LHCN-M2 (cell line): Measurements from ENCODE around the gene PELO. TPM values are rescaled to one million over a fixed set of nuclear protein-coding genes. Genes with fewer than 3 reads are reported as not detected.
A peak's percentile ranks its signal among the peaks of the same experiment; 100 is the strongest.
"Not testable (repeated sequence)": the region's sequence is repeated elsewhere in the genome, so short reads cannot be mapped to it uniquely, and the experiment has no call there.

ENCODE experiments used
- DNase-seq: peaks from one replicate; pipeline ENCODE4 v3.0.0-alpha.2; 2012; ENCODE audit warnings: low read depth
- total RNA-seq: library from RNA; depleted of rRNA; stranded (reverse); fragments of >200 nt; gene quantifications from 2 replicates; pipeline ENCODE4 v1.2.3, GENCODE V29; 2014

PELO gene
- total RNA-seq, 1 experiment from 2014 or later = 16.0 TPM

DNA sequence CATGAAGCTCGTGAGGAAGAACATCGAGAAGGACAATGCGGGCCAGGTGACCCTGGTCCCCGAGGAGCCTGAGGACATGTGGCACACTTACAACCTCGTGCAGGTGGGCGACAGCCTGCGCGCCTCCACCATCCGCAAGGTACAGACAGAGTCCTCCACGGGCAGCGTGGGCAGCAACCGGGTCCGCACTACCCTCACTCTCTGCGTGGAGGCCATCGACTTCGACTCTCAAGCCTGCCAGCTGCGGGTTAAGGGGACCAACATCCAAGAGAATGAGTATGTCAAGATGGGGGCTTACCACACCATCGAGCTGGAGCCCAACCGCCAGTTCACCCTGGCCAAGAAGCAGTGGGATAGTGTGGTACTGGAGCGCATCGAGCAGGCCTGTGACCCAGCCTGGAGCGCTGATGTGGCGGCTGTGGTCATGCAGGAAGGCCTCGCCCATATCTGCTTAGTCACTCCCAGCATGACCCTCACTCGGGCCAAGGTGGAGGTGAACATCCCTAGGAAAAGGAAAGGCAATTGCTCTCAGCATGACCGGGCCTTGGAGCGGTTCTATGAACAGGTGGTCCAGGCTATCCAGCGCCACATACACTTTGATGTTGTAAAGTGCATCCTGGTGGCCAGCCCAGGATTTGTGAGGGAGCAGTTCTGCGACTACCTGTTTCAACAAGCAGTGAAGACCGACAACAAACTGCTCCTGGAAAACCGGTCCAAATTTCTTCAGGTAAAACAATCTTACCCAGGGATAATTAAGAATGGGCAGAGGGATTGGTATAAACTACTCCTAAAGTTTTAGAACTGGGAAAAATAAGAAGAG is 12.9 kb downstream of the PELO start:
- DNase-seq = peak; percentile 71

DNA sequence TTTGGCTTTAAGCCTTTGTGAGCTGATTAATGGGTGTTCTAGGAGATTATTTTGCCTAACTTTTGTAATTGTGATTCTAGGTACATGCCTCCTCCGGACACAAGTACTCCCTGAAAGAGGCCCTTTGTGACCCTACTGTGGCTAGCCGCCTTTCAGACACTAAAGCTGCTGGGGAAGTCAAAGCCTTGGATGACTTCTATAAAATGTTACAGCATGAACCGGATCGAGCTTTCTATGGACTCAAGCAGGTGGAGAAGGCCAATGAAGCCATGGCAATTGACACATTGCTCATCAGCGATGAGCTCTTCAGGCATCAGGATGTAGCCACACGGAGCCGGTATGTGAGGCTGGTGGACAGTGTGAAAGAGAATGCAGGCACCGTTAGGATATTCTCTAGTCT is 13.6 kb downstream of the PELO start:
- DNase-seq = peak; percentile 37

DNA sequence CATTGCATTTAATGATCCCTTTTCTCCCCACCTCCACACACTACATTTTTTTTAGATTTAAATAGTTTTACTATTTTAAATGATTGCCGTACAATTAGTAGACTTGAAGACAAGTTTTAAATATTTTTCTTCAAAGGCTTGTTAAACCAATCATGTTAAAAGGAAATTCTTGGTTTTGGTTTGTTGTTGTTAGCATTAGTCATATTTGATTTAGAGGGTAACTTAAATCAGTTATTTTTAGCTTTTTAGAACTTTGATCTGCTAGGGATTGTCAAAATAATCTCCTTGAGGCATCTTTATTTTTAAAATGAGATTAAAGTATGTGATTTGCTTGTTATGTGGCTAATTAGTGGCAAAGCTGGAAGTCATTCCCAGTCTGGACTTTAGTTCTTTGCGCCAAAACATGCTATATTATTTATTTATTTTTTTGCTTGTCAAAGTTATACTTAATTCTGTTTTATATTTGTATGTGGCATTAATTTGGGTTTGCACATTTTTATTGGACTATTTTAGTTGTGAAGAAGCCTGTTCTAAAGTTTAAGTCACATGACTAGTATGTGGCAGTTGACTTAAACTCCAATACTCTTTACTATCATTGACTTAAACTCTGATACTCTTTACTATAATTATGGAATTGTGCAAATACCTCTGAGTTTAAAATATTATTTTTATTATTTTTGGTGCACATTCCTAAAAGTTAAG is 14.7 kb downstream of the PELO start:
- peak; percentile 17 for DNase-seq

DNA sequence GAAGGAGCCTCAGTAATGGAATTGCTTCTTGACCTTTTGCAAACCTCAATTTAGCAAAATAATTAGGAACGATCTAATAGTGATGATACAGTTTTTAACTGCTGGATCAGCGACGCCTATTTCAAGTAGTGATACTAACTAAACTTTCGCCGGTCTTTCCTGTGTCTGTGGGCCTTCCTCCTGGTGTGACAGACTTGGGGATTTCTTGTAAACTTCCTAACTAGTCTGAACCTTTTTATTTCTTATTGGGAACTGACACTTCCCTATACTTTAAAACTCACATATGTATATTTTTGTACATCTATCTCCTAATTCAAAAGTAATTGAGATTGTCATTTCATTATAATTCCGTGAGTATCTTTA is 15.2 kb downstream of the PELO start:
- DNase-seq = no peak

DNA sequence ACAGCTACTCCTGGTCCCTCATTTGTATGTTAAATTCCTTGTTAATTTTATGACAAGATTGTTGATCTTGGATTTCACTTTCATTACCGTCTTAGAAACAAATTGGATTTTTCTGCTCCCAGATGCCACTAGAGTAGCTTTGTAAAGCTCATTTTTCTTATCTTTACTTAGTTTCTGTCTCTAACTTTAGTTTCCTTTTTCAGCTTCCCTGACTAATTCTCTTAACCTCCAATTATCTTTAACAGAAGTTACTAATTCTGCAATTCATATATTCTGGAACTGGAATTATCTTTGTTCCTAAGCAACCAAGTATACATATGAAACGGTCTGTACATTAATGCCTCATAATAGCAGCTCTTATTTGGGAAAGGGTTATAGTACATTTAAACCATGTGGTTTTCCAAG is 16.7 kb downstream of the PELO start:
- no peak for DNase-seq

DNA sequence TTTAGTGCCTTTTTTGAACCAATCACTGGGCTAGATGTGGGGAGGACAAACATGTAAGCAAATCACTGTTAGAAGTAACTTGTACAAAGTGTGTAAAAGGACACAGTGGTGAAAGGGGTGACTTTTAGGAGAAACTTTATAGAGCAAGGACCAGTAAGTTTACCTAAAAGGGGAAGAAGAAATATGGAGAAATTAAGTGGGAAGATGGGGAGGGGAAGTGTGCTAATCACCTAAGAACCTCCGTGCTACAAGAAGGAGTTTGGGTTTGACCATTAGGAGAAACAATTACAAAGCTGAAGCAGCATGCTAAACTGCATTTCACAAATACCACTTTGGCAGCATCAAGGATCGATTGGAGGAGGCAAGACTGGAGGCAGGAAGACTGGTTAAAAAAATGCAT is 17.3 kb downstream of the PELO start:
- DNase-seq = no peak

DNA sequence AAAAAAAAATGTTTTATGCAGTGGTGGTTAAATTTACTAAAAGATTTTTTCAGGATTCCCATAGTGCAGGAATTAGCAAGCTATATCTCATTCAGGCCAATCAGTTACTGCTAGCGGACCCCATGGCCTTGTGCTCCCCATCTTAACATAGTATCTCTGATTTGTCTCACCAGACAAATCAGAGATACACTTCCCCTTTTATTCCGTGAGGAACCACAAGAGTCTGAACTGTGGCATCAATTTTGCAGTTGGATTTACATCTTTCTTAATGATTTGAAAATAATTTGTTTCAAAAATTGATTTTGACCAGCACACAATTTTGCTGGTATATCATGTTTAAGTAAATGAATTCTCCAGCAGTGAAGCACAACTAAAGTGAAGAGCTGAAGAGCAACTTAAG is 17.9 kb downstream of the PELO start:
- DNase-seq = no peak

DNA sequence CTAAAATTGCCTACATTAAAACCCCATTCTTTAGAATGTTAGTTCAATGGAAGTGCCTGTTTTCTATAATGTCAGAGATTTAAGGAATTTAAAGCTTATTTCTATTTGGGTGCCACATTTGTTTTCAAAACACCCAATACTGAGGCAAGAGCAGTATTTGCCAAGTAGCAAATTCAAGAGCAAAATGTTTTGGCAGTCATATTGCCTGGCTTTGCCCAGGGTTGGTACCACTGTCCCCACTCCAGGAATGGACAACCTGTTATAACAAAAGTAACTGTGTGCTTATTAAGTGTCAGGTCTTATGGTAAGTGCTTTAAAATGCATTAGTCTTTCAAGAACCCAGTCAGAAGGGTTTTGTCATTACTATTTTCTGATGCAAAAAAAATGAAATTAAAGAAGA is 19.3 kb downstream of the PELO start:
- no peak for DNase-seq

DNA sequence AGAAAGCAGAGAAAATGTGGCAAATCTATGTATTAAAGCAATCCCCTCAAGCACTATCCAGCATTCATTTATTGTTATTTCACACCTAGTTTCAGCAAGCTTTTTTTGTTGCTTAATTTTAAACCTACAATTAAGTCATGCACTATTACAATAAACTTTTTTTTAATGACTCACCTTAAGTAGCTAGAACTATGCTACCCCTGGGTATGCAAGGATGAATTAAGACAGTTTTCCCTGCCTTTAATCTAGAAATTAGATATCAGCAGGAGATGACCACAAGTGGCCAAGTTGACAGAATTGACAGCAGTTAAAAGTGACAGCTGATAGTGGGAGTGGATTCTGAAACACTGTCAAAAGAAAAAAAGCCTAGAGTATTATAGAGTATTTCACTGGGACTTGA is 20.0 kb downstream of the PELO start:
- peak; percentile 34 for DNase-seq

DNA sequence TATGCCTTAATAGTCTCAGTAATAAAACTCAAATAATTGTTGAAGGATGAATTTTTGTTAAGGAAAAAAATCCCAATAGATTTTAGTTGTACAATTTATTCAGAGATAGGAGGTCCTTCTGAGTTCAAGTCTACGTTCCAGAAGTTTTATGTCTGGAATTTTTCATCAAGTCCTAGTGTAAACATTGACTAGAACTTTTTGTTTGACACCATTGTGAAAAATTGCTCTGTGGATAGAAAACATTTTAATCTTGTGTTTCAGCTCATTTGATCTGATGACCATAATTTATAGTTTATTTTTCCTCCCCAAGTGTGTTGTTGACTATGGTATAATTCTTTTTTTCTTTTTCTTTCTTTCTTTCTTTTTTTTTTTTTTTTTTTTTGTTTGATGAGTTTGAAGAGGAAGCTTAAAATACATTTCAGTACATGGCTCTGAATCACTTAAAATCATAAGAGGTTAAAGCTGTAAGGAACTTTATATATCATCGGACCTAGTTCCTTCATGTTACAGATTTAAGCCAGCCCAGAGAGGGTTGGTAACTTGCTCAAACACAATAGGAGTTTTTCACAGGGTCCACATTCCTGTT is 20.7 kb downstream of the PELO start:
- no peak for DNase-seq

DNA sequence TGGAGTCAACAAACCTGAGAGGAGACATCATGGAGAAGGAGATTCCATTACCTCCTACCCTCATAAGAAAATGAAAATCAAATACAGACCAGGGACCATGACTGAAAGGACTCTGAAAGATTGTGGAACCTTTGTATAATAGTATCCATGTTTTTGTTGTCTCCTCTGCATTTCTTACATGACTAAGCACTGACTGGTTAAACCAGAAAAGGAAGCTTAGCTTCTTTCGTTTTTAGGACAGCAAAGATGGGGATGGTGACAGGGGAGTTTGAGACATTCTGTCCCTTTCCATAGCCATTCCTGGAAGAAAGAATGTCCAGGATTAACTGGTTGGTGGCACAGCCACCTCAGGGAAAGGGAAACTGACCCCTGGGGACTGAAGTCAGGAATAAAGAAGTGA is 22.2 kb downstream of the PELO start:
- peak; percentile 58 for DNase-seq

DNA sequence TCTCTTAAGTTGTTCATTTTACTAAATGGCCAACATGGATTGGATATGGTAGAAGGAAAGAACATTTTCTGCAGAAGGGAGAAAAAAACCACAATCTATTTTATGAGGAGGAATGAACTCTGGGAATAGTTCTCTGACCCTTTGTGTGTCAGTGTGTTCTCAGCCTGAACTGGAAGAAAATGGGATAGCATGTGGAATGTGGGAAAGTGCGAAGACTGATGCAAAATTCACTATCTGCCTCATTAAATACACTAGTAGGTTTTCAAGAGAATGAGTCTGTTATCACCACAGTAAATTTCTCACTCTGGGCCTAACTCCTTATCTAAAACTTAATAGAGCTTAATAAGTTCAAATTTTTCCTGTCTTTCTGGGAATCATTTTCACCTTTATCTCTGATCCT is 22.7 kb downstream of the PELO start:
- DNase-seq = no peak

DNA sequence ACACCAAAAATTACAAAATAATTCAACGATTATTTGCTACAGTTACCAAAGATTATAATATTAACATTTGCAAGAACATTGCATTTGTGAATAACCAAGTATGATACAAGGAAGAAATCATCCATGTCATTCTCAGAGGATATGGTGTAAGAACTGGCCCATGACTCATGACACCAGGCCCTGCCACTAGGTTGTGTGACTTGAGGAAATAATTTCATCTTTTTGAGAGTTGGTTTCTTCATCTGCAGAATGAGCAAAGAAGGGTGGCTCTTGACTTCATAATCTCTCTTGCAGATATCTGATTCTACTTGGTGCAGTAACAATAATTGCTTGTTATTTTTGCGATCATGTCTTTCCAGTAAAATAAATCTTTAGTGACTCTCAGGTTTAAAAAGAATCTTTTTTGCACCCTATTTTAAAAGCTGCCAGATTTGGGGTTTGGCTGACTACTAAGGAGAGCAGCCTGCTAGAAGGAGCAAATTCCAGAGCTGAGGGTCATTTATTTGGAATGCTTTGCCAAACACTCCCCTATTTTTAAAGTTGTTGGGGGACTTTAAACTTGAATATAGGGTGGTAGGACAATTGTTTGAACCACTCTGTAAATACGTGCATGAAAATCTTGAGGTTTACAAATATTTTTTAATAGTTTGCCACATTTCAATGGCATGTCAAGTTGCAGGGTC is 23.5 kb downstream of the PELO start:
- DNase-seq = peak; percentile 68

DNA sequence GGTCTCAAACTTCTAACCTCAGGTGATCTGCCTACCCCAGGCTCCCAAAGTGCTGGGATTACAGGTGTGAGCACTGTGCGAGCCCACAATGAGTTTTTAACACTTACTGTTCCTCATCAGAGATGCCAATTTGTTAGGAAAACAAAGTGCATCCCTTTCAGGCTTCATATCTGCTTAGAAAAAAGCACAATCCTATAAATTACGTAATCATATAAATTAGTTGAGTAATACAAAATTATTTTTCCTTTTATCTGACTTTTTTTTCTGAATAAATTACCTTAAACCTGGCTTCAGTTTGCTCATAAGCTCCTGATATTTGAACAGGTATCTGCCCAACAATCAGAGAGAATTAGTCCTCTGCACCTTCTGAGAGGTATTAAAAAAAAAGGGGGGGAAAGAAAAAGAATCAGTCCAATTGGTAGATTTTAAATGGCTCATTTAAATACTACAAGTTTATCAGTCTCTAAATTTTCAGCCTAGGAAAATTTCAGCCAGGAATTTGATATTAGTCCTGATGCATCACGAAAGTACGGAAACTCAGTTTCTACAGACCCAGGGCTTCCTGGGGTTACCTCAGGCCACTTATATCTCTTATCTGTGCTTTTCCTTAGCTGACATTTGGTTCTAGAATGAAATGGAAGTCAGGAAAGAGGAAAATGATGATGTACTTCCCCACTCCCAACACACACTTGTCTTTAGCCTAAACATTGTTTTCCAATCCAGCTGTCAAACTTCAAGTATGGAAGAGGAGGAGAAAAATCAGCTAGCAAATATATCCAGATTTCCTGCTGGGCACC is 26.8 kb downstream of the PELO start:
- no peak for DNase-seq

DNA sequence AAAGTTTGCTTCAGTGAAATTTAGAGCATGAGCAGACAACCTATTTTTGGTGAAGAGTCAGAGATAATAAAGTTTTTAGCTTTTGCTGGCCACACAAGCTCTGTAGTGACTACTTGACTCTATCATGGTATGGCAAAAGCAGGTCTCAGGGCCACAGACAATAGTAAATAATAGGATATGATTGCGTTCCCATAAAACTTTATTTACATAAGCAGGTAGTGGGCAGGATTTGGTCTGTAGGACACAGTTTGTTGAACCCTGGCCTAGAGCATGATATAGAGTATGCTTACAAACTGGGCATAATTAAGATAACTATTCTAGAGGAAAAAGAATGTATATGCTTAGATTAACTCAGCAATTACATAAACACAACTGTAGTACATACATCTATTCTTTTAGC is 30.1 kb downstream of the PELO start:
- DNase-seq = no peak

DNA sequence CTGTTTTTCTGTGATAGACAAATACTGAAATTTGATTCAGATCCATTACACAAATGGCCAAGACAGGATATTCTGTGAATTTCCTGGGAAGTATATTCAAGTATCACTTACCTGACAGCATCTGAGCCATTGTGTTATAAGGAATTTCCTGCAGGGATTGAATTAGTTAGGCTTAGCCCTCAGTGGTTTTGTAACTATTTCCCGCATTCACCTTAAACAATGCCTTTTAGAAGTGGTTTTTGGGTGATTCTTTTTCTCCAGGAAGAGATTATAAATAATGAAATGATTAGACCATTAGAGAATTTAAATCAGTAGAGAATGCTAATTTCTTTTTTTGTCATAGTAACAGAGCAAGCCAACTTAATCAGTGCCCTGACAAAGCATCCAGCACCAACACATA is 30.6 kb downstream of the PELO start:
- no peak for DNase-seq

DNA sequence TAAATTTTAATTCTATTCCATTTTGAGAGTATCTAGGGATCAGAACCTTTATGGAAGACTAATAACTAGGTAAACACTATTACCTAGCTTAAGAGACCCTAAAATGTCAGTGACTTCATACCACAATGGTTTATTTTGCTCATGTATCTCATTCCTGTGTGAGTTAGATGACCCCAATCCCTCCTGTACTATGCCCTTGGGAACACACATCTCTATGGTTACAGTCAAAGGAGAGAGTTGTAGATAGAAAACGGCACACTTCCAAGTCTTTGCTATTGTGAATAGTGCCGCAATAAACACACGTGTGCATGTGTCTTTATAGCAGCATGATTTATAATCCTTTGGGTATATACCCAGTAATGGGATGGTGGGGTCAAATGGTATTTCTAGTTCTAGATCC is 31.1 kb downstream of the PELO start:
- not testable (repeated sequence) for DNase-seq

DNA sequence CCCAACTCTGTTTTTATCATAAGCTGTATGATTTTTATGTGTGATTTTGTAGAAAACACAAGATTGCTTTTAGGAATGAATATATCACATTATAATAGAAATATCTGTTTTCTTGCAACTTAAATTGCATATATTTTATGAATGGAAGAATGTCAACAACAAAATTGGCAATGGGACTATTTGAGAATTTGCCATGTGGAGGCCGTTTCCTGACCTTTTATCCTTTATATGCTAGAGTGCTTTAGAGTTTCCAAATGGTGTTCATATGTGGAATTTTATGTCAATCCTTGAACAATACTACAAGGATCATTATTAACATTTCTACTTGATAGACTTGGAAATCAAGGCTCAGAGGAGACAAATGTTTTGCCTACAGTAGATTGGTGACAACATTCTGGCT is 34.2 kb downstream of the PELO start:
- no peak for DNase-seq

DNA sequence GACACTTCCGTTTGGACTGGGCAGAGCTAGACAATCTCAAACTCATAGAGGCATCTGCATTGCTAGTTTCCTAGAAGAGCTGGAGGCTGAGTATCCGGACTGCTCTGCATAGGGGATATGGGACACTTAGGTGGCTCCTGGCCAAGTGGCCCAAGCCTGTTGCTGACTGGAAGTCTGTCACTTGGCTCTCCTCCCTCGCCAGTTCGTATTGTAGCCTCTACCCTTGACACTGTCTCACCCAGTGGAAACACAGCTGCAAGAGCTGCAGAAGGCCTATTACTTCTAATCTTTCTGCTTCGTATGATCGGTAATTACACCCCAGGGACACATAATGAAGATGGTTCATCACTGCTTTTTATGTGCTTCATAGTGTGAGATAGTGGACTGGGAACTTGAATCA is 34.7 kb downstream of the PELO start:
- DNase-seq = peak; percentile 30

DNA sequence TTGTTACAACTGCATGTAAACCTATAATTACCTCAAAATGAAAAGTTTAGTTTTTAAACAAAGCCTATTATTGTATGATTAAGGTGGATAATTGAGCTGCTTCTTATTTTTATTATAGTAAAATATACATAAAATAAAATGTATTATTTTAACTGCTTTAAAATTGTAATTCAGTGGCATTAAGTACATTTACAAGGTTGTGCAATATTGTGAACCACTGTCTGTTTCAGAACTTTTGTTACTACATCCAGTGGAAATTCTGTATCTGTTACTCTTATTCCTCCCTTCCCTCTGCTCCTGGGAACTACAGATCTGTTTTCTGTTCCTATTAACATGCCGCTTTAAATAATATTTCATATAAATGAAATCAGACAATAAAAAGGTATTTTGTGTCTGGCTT is 37.1 kb downstream of the PELO start:
- no peak for DNase-seq

DNA sequence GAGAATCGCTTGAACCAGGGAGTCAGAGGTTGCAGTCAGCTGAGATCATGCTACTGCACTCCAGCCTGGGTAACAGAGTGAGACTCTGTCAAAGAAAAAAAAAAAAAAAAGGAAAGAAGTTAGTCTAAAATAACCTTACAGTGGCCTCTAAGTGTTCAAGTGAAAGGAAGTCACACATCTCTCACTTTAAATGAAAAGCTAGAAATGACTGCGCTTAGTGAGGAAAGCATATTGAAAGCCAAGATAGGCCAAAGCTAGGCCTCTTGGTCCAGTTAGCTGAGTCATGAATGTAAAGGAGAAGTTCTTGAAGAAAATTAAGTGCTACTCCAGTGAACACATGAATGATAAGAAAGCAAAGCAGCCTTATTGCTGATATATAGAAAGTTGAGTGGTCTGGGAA is 38.1 kb downstream of the PELO start:
- no peak for DNase-seq

DNA sequence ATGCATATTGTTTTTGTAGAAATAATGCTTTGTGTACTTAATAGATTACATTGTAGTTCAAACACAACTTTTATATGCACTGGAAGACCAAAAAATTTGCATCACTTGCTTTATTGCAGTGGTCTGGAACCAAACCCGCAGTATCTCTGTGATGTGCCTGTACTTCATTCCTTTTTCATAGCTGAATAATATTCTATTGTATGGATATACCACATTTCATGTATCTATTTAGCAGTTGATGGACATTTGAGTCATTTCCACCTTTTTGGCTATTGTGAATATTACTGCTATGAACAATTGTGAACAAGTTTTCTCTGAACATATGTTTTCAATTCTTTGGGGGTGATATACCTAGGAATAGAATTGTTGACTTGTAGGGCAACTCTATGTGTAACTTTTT is 40.1 kb downstream of the PELO start:
- no peak for DNase-seq
